Liver (tissue), 3 donors: ENCODE results near the gene F7.

ENCODE experiments used
- CTCF ChIP-seq: fragments of 150-350 bp; IDR thresholded peaks from 2 replicates; pipeline ENCODE4 v1.5.1; 2017; ENCODE audit warnings: improper control_type of control experiment, low read depth, low read length; ENCODE audit not compliant: missing input control
- EGR1 ChIP-seq, 2 donors: IDR thresholded peaks; 2 replicates each; pipeline ENCODE4 v1.6.1; 2016 to 2018; ENCODE audit warnings: antibody characterized with exemption in 2 of 2, low read depth in 2 of 2
- GABPA ChIP-seq, 2 donors: IDR thresholded peaks in 1 of 2; conservative IDR thresholded peaks in 1 of 2; 2 replicates each; pipeline ENCODE4 v1.6.1; 2016; ENCODE audit warnings: antibody characterized with exemption in 2 of 2, mild to moderate bottlenecking in 1 of 2, moderate library complexity in 1 of 2
- HNF4A ChIP-seq, 2 donors: conservative IDR thresholded peaks; 2 replicates each; pipeline ENCODE4 v1.6.1; 2016; ENCODE audit warnings: antibody characterized with exemption in 2 of 2, mild to moderate bottlenecking in 2 of 2
- JUND ChIP-seq, 2 donors: IDR thresholded peaks; 2 replicates each; pipeline ENCODE4 v1.6.1; 2016; ENCODE audit warnings: antibody characterized with exemption in 2 of 2
- RAD21 ChIP-seq, 2 donors: IDR thresholded peaks; 2 replicates each; pipeline ENCODE4 v1.6.1; 2016; ENCODE audit warnings: antibody characterized with exemption in 2 of 2, mild to moderate bottlenecking in 2 of 2
- REST ChIP-seq: IDR thresholded peaks from 2 replicates; pipeline ENCODE4 v1.6.1; 2016; ENCODE audit warnings: antibody characterized with exemption, mild to moderate bottlenecking
- SP1 ChIP-seq: IDR thresholded peaks from 2 replicates; pipeline ENCODE4 v1.6.1; 2018; ENCODE audit warnings: antibody characterized with exemption, mild to moderate bottlenecking
- TAF1 ChIP-seq: conservative IDR thresholded peaks from 2 replicates; pipeline ENCODE4 v1.6.1; 2016; ENCODE audit warnings: antibody characterized with exemption, mild to moderate bottlenecking
- YY1 ChIP-seq: IDR thresholded peaks from 2 replicates; pipeline ENCODE4 v1.6.1; 2016; ENCODE audit warnings: antibody characterized with exemption, mild to moderate bottlenecking
- ZBTB33 ChIP-seq: IDR thresholded peaks from 2 replicates; pipeline ENCODE4 v1.6.1; 2016; ENCODE audit warnings: antibody characterized with exemption
- donor health status: healthy.
- donor health status: healthy.

GRCh38 chr13:113116871-113117271, 11.3 kb downstream of the F7 start:
- TF ChIP-seq REST, result no peak
- TF ChIP-seq CTCF, result no peak
- no peak for TF ChIP-seq JUND (IDR thresholded peaks at IDR 0.05)
- TF ChIP-seq YY1, result no peak
- no peak for TF ChIP-seq GABPA (IDR thresholded peaks at IDR 0.05 in 1 of 2, conservative IDR thresholded peaks at IDR 0.05 in 1 of 2)
- no peak for TF ChIP-seq RAD21 (IDR thresholded peaks at IDR 0.05)
- TF ChIP-seq ZBTB33, result no peak
- TF ChIP-seq EGR1 (IDR thresholded peaks at IDR 0.05; ENCODE audit: low read depth in 2 of 2), result no peak
- TF ChIP-seq TAF1, result no peak
- no peak for TF ChIP-seq HNF4A (conservative IDR thresholded peaks at IDR 0.05)
- no peak for TF ChIP-seq SP1
